HPDE6-E6E7 (cell line): Measurements from ENCODE around the gene APOM.

ENCODE experiments used
- DNase-seq: peaks from one replicate; pipeline ENCODE4 v3.0.0; 2011; ENCODE audit warnings: missing footprints; ENCODE audit errors: extremely low spot score

The APOM gene

GRCh38 chr6:31705931-31706330, 50.2 kb downstream of the APOM start:
- DNase-seq = no peak

GRCh38 chr6:31706599-31706998, 50.9 kb downstream of the APOM start, which contains the start of gene LY6G6F:
TSS of gene LY6G6F (plus strand) at chr6:31706866. CDS start at chr6:31706907, 41 bp downstream.
- no peak for DNase-seq

- no peak for DNase-seq
Measured at GRCh38 chr6:31707701-31708100, 52.0 kb downstream of the APOM start.
